HUES64 (cell line): ENCODE data around the gene ZBTB40.

Source experiments
- H3K27ac ChIP-seq: 2 replicates; pipeline ENCODE4 v1.7.0; 2013; ENCODE audit warnings: low read depth, low read length, inconsistent platforms
- H3K27me3 ChIP-seq: 2 replicates; pipeline ENCODE4 v1.6.1; 2013; ENCODE audit warnings: mild to moderate bottlenecking, low read length; ENCODE audit not compliant: insufficient read depth
- H3K36me3 ChIP-seq: 2 replicates; pipeline ENCODE4 v1.6.1; 2013; ENCODE audit warnings: mild to moderate bottlenecking, low read length; ENCODE audit not compliant: insufficient read depth
- H3K4me1 ChIP-seq: 2 replicates; pipeline ENCODE4 v1.6.1; 2013; ENCODE audit warnings: mild to moderate bottlenecking, low read length, moderate library complexity; ENCODE audit not compliant: insufficient read depth
- H3K4me3 ChIP-seq: 2 replicates; pipeline ENCODE4 v1.5.1; 2013; ENCODE audit warnings: mild to moderate bottlenecking, low read length, moderate library complexity
- H3K9ac ChIP-seq: 2 replicates; pipeline ENCODE4 v1.6.1; 2013; ENCODE audit warnings: mild to moderate bottlenecking, low read depth, low read length
- H3K9me3 ChIP-seq: 2 replicates; pipeline ENCODE4 v1.6.1; 2013; ENCODE audit warnings: low read depth, low read length; ENCODE audit not compliant: insufficient read depth
- WGBS: fragments of 150-250, 120-280 bp; methylation state at CpG from one replicate; pipeline ENCODE4 v1.1.7; 2013; ENCODE audit warnings: missing lambda C conversion rate; 5-methylcytosine and 5-hydroxymethylcytosine counted together

ZBTB40 gene

GRCh38 chr1:22534951-22535350, 83.3 kb downstream of the ZBTB40 start:
- H3K4me1 ChIP-seq = no peaks in the 10 kb centered on the region
- no peaks in the 10 kb centered on the region for H3K27me3 ChIP-seq
- no peak overlapping the region for H3K9ac ChIP-seq
- no peaks in the 10 kb centered on the region for H3K36me3 ChIP-seq
- no peak overlapping the region for H3K27ac ChIP-seq
- 92% methylated on average over 4 of the region's 4 CpGs for WGBS
- no peaks in the 10 kb centered on the region for H3K9me3 ChIP-seq
- H3K4me3 ChIP-seq = no peak overlapping the region

- Histone ChIP-seq H3K9me3 (no peaks in the 10 kb centered on the region), H3K36me3 (no peaks in the 10 kb centered on the region), H3K4me1 (no peaks in the 10 kb centered on the region), H3K27ac (no peak overlapping the region), H3K27me3 (no peaks in the 10 kb centered on the region), H3K4me3 (no peak overlapping the region), H3K9ac (no peak overlapping the region)
- WGBS = 92% methylated on average over 6 of the region's 6 CpGs
These were observed 83.7 kb downstream of the ZBTB40 start for GRCh38 chr1:22535399-22535798.

DNA sequence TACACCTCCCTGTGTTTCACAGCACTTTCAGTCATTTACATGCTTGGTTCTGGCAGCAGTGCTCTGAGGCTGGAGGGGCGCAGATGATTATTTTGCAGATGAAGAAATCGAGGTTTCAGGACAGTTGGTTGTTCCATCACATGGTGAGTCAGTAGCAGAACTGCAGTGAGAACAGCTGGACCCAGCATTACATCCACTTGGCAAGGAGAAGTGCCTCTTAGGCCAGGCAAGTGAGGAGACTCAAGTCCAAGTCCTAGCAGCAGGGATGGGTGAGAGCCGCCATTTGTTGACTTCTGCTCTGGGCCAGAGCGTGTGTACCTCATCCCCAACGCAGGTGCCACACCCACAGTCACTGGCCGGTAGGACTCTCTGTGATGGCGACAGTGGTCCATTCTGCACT, 84.9 kb downstream of the ZBTB40 start:
- Histone ChIP-seq H3K36me3 (no peaks in the 10 kb centered on the region), H3K4me1 (no peaks in the 10 kb centered on the region), H3K9ac (no peak overlapping the region), H3K27me3 (no peaks in the 10 kb centered on the region), H3K27ac (no peak overlapping the region), H3K4me3 (no peak overlapping the region), H3K9me3 (no peaks in the 10 kb centered on the region)
- WGBS = 91% methylated on average over 7 of the region's 7 CpGs

GRCh38 chr1:22537441-22538139, 85.9 kb downstream of the ZBTB40 start:
- Histone ChIP-seq H3K36me3 (no peaks in the 10 kb centered on the region), H3K9me3 (no peaks in the 10 kb centered on the region), H3K4me1 (no peaks in the 10 kb centered on the region), H3K4me3 (no peak overlapping the region), H3K27ac (no peak overlapping the region), H3K27me3 (no peaks in the 10 kb centered on the region), H3K9ac (no peak overlapping the region)
- 92% methylated on average over 13 of the region's 13 CpGs for WGBS

DNA sequence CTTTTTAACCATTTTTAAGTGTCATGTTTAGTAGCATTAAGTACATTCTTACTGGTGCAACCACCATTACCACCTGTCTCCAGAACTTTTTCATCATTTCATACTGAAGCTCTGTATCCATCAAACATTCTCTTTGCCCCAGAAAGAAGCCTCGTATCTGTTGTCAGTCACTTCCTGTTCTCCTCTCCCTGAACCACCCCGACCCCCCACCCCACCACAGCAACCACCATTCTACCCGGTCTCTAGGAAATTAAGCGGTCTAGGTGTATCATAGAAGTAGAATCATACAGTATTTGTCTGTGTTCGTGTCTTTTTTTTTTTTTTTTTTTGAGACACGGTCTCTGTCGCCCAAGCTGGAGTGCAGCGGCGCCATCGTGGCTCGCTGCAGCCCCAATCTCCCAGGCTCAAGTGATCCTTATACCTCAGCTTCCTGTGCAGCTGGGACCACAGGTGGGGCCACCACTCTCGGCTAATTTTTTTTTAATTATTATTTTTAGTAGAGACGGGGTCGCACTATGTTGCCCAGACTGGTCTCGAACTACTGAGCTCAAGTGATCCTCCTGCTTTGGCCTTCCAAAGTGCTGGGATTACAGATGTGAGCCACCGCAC, 88.0 kb downstream of the ZBTB40 start:
- Histone ChIP-seq H3K27ac (no peak overlapping the region), H3K27me3 (no peaks in the 10 kb centered on the region), H3K4me1 (no peaks in the 10 kb centered on the region), H3K9me3 (no peaks in the 10 kb centered on the region), H3K36me3 (no peaks in the 10 kb centered on the region), H3K4me3 (no peak overlapping the region), H3K9ac (no peak overlapping the region)
- WGBS = 93% methylated on average over 14 of the region's 16 CpGs

DNA sequence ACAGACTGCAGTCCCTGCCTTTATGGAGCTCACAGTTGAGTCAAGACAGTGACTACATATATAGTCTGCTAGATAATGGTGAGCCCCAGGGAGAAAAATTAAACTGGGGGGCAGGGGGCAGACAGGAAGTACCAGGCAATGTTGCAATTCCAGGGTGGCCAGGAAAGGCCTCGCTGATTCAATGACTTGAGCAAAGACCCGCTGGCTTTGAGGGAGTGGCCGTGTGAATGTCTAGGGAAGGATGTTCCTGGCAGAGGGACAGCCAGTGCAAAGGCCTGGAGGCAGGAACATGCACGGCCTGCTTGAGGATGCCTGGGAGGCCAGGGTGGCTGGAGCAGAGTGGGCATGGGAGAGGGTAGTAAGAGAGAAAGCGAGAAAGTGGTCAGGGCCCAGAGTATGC, 88.7 kb downstream of the ZBTB40 start:
- H3K4me3 ChIP-seq = no peak overlapping the region
- H3K9ac ChIP-seq = no peak overlapping the region
- H3K27ac ChIP-seq = no peak overlapping the region
- H3K4me1 ChIP-seq = no peaks in the 10 kb centered on the region
- H3K27me3 ChIP-seq = no peaks in the 10 kb centered on the region
- WGBS = 83% methylated on average over 5 of the region's 5 CpGs
- no peaks in the 10 kb centered on the region for H3K36me3 ChIP-seq
- no peaks in the 10 kb centered on the region for H3K9me3 ChIP-seq

GRCh38 chr1:22542886-22543285, 91.2 kb downstream of the ZBTB40 start:
- H3K27me3 ChIP-seq = peaks cover 13% of the 10 kb centered on the region
- 89% methylated on average over 9 of the region's 9 CpGs for WGBS
- H3K27ac ChIP-seq = no peak overlapping the region
- no peak overlapping the region for H3K9ac ChIP-seq
- no peak overlapping the region for H3K4me3 ChIP-seq
- H3K4me1 ChIP-seq = no peaks in the 10 kb centered on the region
- no peaks in the 10 kb centered on the region for H3K9me3 ChIP-seq
- no peaks in the 10 kb centered on the region for H3K36me3 ChIP-seq

GRCh38 chr1:22543679-22544078, 92.0 kb downstream of the ZBTB40 start:
- Histone ChIP-seq H3K9me3 (no peaks in the 10 kb centered on the region), H3K9ac (no peak overlapping the region)
- 85% methylated on average over 6 of the region's 6 CpGs for WGBS

DNA sequence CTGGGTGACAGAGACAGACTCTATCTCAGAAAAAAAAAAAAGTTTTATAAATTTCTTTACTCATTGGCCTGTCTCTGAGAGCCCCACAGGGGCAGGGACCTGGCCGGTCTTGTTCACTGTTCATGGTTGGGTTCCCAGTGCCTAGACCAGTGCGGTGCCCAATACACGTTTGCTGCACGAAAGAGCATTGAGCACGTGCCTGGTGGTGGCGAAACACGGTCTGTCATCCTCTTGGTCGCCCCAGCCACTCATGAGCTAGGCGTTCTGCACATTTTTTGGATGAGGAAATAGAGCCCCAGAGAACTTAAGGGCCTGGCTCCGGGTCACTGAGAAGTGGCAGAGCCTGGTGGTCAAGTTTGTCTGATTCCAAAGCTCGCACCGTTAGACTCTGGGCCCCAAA, 93.0 kb downstream of the ZBTB40 start:
- WGBS = 93% methylated on average over 12 of the region's 12 CpGs
- no peak overlapping the region for H3K9ac ChIP-seq
- H3K27ac ChIP-seq = no peak overlapping the region
- no peaks in the 10 kb centered on the region for H3K4me1 ChIP-seq
- H3K36me3 ChIP-seq = no peaks in the 10 kb centered on the region
- peaks cover 17% of the 10 kb centered on the region for H3K27me3 ChIP-seq
- no peak overlapping the region for H3K4me3 ChIP-seq
- no peaks in the 10 kb centered on the region for H3K9me3 ChIP-seq

More at GRCh38 chr1:22543679-22544078, 92.0 kb downstream of the ZBTB40 start:
- Histone ChIP-seq H3K27me3 (peaks cover 17% of the 10 kb centered on the region), H3K27ac (no peak overlapping the region), H3K36me3 (no peaks in the 10 kb centered on the region), H3K4me3 (no peak overlapping the region), H3K4me1 (no peaks in the 10 kb centered on the region)

DNA sequence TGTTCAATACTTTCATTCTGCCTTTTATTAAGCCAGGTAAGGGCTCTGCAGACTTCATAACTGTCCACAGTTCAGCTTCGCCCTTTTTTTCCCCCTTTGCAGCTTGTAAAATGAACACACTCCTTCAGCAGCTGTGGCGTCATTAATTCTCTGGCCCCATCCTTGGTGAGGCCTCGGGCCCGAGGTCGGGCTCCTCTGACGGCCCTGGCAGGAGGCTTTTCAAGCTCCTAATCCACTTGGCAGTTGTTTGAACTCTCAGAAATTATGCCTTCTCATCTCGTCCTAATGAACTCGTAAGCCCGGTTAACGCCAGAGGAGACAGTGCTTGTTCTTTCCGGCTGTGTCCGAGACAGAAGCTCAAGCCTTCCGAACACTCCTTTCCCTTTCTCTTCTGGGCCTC, 93.5 kb downstream of the ZBTB40 start:
- H3K27me3 ChIP-seq = peaks cover 17% of the 10 kb centered on the region
- 88% methylated on average over 13 of the region's 13 CpGs for WGBS
- H3K9me3 ChIP-seq = no peaks in the 10 kb centered on the region
- H3K4me1 ChIP-seq = no peaks in the 10 kb centered on the region
- no peak overlapping the region for H3K27ac ChIP-seq
- no peaks in the 10 kb centered on the region for H3K36me3 ChIP-seq
- no peak overlapping the region for H3K4me3 ChIP-seq
- no peak overlapping the region for H3K9ac ChIP-seq

- WGBS = 86% methylated on average over 6 of the region's 6 CpGs
- peaks cover 17% of the 10 kb centered on the region for H3K27me3 ChIP-seq
These were observed 95.7 kb downstream of the ZBTB40 start for GRCh38 chr1:22547186-22547817.

More at GRCh38 chr1:22547186-22547817, 95.7 kb downstream of the ZBTB40 start:
- no peak overlapping the region for H3K4me3 ChIP-seq
- H3K27ac ChIP-seq = no peak overlapping the region
- no peak overlapping the region for H3K9ac ChIP-seq
- H3K4me1 ChIP-seq = no peaks in the 10 kb centered on the region
- H3K36me3 ChIP-seq = no peaks in the 10 kb centered on the region
- no peaks in the 10 kb centered on the region for H3K9me3 ChIP-seq
